Subcutaneous abdominal adipose tissue (tissue), 5 donors: ENCODE data around the gene RIPPLY3.
"Not testable (repeated sequence)": the region's sequence is repeated elsewhere in the genome, so short reads cannot be mapped to it uniquely, and the experiment has no call there.

Source experiments
- H3K27ac ChIP-seq: one replicate; pipeline ENCODE4 v1.7.0; 2013; ENCODE audit warnings: low read depth, mild to moderate bottlenecking, inconsistent platforms, low read length, moderate library complexity
- H3K27me3 ChIP-seq, 5 donors: one replicate each; pipeline ENCODE4 v1.7.0; 2013; ENCODE audit warnings: low read length in 5 of 5, inconsistent platforms in 1 of 5; ENCODE audit not compliant: control insufficient read depth in 5 of 5, insufficient read depth in 4 of 5
- H3K36me3 ChIP-seq, 5 donors: one replicate each; pipeline ENCODE4 v1.7.0; 2013; ENCODE audit warnings: low read length in 5 of 5; ENCODE audit not compliant: control insufficient read depth in 5 of 5, insufficient read depth in 5 of 5
- H3K4me1 ChIP-seq, 5 donors: one replicate each; pipeline ENCODE4 v1.7.0; 2013; ENCODE audit warnings: low read length in 5 of 5, mild to moderate bottlenecking in 3 of 5, moderate library complexity in 1 of 5; ENCODE audit not compliant: control insufficient read depth in 5 of 5, insufficient read depth in 5 of 5
- H3K4me3 ChIP-seq, 5 donors: one replicate each; pipeline ENCODE4 v1.7.0; 2013; ENCODE audit warnings: low read length in 5 of 5, low read depth in 1 of 5
- H3K9ac ChIP-seq, 5 donors: one replicate each; pipeline ENCODE4 v1.7.0; 2013; ENCODE audit warnings: low read length in 5 of 5, mild to moderate bottlenecking in 4 of 5, moderate library complexity in 3 of 5
- H3K9me3 ChIP-seq, 5 donors: one replicate each; pipeline ENCODE4 v1.7.0; 2013; ENCODE audit warnings: low read length in 5 of 5; ENCODE audit not compliant: control insufficient read depth in 5 of 5
- donor health status: healthy.
- donor health status: healthy.
- donor health status: healthy.
- donor health status: healthy.
- donor health status: healthy.

The RIPPLY3 gene

DNA sequence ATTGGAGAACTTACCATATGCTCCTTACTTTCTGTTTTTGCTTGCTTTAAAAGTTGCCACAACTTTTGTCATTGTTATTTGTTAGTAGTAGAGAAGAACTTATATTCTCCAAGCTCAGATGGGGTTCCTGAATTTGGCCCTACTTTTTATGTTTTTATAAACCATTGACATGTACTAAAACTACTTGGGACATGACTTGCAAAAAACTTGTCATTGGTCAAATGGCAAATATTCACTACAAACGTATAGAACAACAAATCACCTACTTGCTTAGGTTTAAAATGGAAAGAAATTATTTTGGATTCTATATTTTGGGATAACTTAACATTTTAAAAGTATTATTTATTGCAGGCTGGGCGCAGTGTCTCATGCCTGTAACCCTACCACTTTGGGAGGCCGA, 33.7 kb downstream of the RIPPLY3 start:
- Histone ChIP-seq H3K4me1 (peaks cover 0 to 5% (median 0%) of the 10 kb centered on the region in 5 donors), H3K9ac (no peak overlapping the region), H3K4me3 (no peak overlapping the region), H3K9me3 (no peaks in the 10 kb centered on the region), H3K27ac (no peak overlapping the region), H3K36me3 (no peaks in the 10 kb centered on the region), H3K27me3 (no peaks in the 10 kb centered on the region)

DNA sequence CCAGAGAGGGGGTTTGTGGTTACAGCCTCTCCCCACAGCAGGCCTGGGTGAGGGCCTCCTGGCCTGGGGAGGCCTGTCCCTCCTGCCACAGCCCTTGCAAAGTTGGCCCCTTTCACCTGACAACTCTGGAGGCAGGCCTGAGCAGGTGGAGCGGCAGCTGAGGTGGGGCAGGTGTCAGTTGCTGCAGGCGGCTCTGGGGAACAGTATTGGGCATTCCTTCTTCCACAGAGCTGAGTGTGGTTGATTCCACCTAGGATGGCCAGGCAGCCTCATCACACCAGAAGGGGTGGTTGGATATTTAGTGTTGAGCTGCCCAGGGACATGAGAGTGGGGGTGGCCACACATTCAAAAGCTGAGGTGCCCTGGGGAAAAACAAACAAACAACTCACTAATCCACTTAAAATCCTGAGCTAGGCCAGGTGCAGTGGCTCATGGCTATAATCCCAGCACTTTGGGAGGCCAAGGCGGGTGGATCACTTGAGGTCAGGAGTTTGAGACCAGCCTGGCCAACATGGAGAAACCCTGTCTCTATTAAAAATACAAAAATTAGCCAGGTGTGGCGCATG, 35.3 kb downstream of the RIPPLY3 start:
- Histone ChIP-seq H3K4me1 (peaks cover 0 to 5% (median 0%) of the 10 kb centered on the region in 5 donors), H3K9ac (no peak overlapping the region), H3K27me3 (no peaks in the 10 kb centered on the region), H3K4me3 (no peak overlapping the region), H3K36me3 (no peaks in the 10 kb centered on the region), H3K27ac (no peak overlapping the region), H3K9me3 (no peaks in the 10 kb centered on the region)

DNA sequence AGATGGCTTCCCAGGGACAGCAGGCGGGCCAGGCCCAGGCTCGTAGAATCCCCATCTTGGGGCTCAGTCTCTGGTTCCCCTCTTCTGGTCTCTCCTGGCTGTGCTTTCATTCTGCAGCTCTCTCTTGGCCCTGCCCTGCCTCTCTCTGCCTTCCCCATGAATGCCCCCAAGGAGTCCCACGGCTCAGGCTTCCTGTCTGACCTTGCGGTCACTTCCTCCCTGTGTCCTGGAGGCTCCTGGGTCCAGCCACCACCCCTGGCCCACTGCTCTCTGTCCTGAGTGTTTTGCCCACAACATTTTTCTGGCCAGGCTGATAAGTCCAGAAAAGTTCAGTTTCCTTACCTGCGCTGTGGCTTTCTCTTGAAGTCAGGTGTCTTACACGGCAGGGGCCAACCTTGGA, 37.3 kb downstream of the RIPPLY3 start:
- no peak overlapping the region for H3K4me3 ChIP-seq
- no peaks in the 10 kb centered on the region for H3K9me3 ChIP-seq
- H3K36me3 ChIP-seq: no peaks in the 10 kb centered on the region
- no peaks in the 10 kb centered on the region for H3K27me3 ChIP-seq
- H3K27ac ChIP-seq: no peak overlapping the region
- H3K9ac ChIP-seq: no peak overlapping the region
- peaks cover 0 to 5% (median 0%) of the 10 kb centered on the region in 5 donors for H3K4me1 ChIP-seq

DNA sequence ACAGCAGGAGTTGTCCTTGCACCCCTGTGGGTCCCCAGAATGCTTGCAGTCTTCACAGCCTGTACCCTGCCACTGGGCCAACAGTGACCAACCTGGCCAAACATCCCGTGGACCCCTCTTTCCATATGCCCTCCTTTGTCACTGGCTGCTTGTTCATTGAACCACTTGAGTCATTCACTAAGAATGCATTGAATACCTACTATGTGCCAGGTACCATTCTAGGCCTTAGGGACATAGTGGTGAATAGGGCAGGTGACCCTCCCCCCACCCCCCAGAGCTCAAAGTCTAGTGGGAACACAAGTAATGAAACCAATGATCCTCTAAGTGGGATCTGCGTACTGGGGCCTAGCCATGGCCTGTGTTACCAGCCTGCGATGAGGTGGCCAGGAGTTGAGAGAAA, 38.1 kb downstream of the RIPPLY3 start:
- no peaks in the 10 kb centered on the region for H3K9me3 ChIP-seq
- H3K4me1 ChIP-seq: peaks cover 0 to 5% (median 0%) of the 10 kb centered on the region in 5 donors
- no peak overlapping the region for H3K9ac ChIP-seq
- no peak overlapping the region for H3K4me3 ChIP-seq
- no peak overlapping the region for H3K27ac ChIP-seq
- H3K36me3 ChIP-seq: no peaks in the 10 kb centered on the region
- no peaks in the 10 kb centered on the region for H3K27me3 ChIP-seq

DNA sequence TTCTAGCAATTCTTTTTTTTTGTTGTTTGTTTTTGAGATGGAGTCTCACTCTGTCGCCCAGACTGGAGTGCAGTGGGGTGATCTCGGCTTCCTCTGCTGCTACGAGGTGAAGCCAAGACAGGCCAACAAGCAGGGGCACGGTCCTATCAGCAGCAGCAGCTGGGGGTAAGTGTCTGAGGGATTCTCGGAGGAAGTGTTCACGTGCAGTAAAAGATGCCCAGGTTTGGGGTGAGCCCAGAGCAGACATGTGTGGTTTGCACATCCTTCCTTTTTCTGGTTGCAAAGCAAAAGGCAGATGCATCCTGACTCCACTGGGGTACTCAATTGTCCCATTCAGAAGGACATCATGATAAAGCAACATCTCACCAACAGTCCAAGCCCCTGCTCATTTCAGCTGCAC, 38.6 kb downstream of the RIPPLY3 start:
- Histone ChIP-seq H3K36me3 (no peaks in the 10 kb centered on the region), H3K9ac (no peak overlapping the region), H3K4me3 (no peak overlapping the region), H3K4me1 (peaks cover 0 to 5% (median 0%) of the 10 kb centered on the region in 5 donors), H3K27ac (no peak overlapping the region), H3K27me3 (no peaks in the 10 kb centered on the region), H3K9me3 (no peaks in the 10 kb centered on the region)

DNA sequence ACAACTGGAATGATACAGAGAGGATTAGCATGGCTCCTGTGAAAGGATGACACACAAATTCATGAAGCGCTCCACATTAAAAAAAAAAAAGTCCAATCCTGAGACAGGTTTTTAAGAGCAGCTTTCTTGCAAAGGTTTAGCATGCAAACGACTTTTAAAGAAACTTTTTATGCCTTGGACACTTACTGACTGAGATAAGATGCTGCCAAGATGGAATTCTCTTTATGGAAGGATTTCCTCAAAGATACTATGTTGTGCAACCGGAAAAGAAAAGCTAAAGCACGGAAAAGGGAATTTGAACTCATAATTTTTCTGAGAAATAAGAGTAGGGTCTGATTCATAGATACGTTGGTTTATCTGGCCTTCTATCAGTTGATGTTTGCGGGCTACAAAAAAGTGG, 39.1 kb downstream of the RIPPLY3 start:
- H3K36me3 ChIP-seq: no peaks in the 10 kb centered on the region
- H3K27me3 ChIP-seq: no peaks in the 10 kb centered on the region
- H3K4me1 ChIP-seq: peaks cover 0 to 5% (median 0%) of the 10 kb centered on the region in 5 donors
- H3K4me3 ChIP-seq: no peak overlapping the region
- H3K9ac ChIP-seq: no peak overlapping the region
- no peaks in the 10 kb centered on the region for H3K9me3 ChIP-seq
- H3K27ac ChIP-seq: no peak overlapping the region

DNA sequence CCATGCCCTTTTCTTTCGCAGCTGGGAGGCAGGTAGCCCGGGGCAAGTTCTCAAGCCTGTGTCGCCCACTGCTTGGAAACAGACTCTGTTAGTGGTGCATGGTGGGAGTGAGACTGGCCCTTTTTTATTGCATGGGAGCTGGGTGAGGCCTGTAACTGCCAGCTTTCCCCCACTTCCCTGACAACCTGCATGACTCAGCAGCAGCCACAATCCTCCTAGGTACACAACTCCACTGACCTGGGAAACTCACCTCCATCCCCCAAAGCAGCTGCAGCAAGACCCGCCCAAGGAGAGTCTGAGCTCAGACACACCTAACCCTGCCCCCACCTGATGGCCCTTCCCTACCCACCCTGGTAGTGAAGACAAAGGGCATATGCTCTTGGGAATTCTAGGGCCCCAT, 40.6 kb downstream of the RIPPLY3 start:
- Histone ChIP-seq H3K36me3 (no peaks in the 10 kb centered on the region), H3K9me3 (no peaks in the 10 kb centered on the region), H3K4me1 (peaks cover 0 to 5% (median 0%) of the 10 kb centered on the region in 5 donors), H3K27ac (no peak overlapping the region), H3K4me3 (no peak overlapping the region), H3K9ac (no peak overlapping the region), H3K27me3 (no peaks in the 10 kb centered on the region)

DNA sequence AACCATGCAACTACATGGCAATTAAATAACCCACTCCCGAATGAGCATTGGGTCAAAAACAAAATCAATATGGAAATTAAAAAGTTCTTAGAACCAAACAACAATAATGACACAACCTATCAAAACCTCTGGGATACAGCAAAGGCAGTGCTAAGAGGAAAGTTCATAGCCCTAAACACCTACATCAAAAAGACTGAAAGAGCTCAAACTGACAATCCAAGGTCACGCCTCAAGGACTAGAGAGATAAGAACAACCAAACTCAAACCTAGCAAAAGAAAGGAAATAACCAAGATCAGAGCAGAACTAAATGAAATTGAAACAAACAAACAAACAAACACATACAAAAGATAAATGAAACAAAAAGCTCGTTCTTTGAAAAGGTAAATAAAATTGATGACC, 43.2 kb downstream of the RIPPLY3 start:
- not testable (repeated sequence) for H3K4me3 ChIP-seq, H3K27me3 ChIP-seq, H3K27ac ChIP-seq, H3K4me1 ChIP-seq, H3K9me3 ChIP-seq, H3K36me3 ChIP-seq, H3K9ac ChIP-seq

DNA sequence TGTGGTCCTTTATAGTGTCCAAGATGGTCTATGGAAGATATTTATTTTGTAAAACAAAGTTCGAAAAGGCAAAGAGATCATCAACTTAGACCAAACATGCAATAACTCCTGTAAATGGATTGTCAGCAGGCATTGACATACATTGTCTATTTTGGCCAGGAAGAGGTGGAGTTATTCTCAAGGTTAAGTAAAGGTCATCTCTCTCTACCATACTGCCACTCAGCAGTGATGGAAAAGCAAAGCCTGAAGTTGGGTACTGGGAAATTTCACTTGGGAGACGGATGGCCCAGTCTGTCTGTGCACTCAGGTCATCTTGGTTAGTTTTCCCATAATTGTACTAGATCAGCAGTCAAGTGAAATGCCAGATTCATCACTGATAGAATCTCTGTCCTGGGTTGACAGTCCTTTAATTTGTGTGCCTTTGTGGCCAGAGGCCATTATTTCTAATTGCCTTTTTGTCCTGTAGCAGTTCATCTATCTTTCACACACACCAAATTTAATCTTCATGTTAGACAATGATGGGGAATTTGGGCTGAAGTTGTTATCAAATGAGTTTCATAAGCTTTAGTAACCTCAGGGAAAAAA, 48.9 kb downstream of the RIPPLY3 start:
- no peaks in the 10 kb centered on the region for H3K27me3 ChIP-seq
- H3K36me3 ChIP-seq: no peaks in the 10 kb centered on the region
- H3K4me1 ChIP-seq: peaks cover 0 to 14% (median 6%) of the 10 kb centered on the region in 5 donors
- no peak overlapping the region for H3K4me3 ChIP-seq
- no peaks in the 10 kb centered on the region for H3K9me3 ChIP-seq
- no peak overlapping the region for H3K27ac ChIP-seq
- no peak overlapping the region for H3K9ac ChIP-seq

DNA sequence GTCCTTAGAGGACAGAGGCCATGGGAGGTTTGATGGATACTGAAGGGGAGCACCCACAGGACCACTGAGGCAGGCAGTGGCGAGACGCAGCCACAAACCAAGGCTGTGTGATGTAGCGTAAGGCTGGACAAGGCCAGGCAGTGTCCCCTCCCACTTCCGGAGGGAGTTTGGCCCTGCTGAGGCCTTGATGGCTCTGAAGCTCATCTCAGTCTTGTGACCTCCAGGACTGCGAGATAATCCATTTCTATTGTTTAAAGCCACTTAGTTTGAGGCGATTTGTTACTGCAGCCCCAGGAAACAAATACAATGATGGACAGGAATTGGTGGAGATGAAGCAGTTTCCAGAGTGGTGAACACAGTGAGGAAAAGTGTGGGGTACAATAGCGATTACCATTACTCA, 51.1 kb downstream of the RIPPLY3 start:
- peaks cover 9 to 37% (median 25%) of the 10 kb centered on the region in 5 donors for H3K4me1 ChIP-seq
- H3K9me3 ChIP-seq: no peaks in the 10 kb centered on the region
- H3K9ac ChIP-seq: no peak overlapping the region
- H3K27ac ChIP-seq: no peak overlapping the region
- H3K4me3 ChIP-seq: no peak overlapping the region
- H3K36me3 ChIP-seq: no peaks in the 10 kb centered on the region
- H3K27me3 ChIP-seq: no peaks in the 10 kb centered on the region
